IPS-20b (cell line): ENCODE data around the gene KCNMA1.
"Not testable (repeated sequence)": the region's sequence is repeated elsewhere in the genome, so short reads cannot be mapped to it uniquely, and the experiment has no call there.

Experiments
- H3K27ac ChIP-seq: one replicate; pipeline ENCODE4 v1.5.1; 2013; ENCODE audit warnings: low read length
- H3K27me3 ChIP-seq: 2 replicates; pipeline ENCODE4 v1.6.1; 2013; ENCODE audit warnings: mild to moderate bottlenecking, low read length, inconsistent platforms; ENCODE audit not compliant: insufficient read depth
- H3K36me3 ChIP-seq: 2 replicates; pipeline ENCODE4 v1.6.1; 2013; ENCODE audit warnings: low read depth, mild to moderate bottlenecking, inconsistent platforms, low read length, moderate library complexity; ENCODE audit not compliant: insufficient read depth
- H3K4me1 ChIP-seq: 2 replicates; pipeline ENCODE4 v1.6.1; 2013; ENCODE audit warnings: mild to moderate bottlenecking, control low read depth, inconsistent platforms, low read length, moderate library complexity; ENCODE audit not compliant: insufficient read depth
- H3K4me3 ChIP-seq: 2 replicates; pipeline ENCODE4 v1.5.1; 2013; ENCODE audit warnings: mild to moderate bottlenecking, low read length, inconsistent platforms
- H3K9ac ChIP-seq: 2 replicates; pipeline ENCODE4 v1.6.1; 2013; ENCODE audit warnings: low read depth, mild to moderate bottlenecking, inconsistent platforms, low read length, moderate library complexity
- H3K9me3 ChIP-seq: 2 replicates; pipeline ENCODE4 v1.6.1; 2013; ENCODE audit warnings: mild to moderate bottlenecking, low read depth, low read length, inconsistent platforms; ENCODE audit not compliant: insufficient read depth

KCNMA1 gene

DNA sequence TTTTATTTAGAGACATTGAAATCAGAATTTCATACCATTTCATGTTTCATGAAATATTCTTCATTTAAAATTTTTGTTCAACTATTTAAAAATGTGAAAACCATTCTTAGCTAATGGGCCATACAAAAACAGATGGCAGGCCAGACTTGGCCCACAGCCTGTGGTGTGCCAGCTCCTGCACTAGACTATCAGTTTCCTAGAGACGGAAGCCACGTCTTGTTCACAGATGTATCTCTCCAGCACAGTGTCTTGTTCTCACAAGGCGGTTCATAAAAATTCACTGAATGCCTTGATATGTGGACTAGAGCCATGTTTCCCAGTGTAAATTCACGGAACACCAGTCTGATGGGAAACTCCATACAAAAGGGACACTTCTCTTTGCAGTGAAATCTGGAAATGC lies 216.0 kb downstream of the KCNMA1 start:
- Histone ChIP-seq H3K4me1 (no peaks in the 10 kb centered on the region; the same call in 1 of the 2 replicates), H3K36me3 (no peaks in the 10 kb centered on the region), H3K9ac (no peak overlapping the region), H3K9me3 (no peaks in the 10 kb centered on the region), H3K27me3 (no peaks in the 10 kb centered on the region), H3K27ac (no peak overlapping the region), H3K4me3 (no peak overlapping the region)

DNA sequence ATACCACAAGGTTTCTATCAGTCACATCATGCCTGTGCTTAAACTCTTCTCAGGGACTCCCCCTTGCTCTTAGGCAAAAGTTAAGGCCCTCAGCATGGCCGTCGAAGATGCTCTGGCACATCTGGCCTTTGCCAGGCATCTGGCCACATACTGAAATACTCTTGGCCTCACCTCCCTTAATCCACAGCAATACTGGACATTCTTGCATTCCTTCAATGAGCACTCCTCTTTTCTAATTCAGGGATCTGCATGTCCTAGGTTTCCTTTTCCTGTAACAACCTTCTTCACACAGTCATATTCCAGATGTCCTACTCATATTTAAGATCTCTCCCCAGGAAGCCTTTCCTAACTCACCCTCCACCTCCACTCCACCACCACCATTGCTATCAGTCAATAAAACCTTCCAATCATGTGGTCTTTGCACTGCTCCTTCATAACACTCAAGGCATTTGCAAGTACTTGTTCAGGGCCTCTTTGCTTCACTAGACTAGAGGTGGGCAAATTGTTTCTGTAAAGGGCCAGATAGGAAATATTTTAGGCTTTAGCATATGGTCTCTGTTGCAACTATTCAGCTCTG lies 216.6 kb downstream of the KCNMA1 start:
- Histone ChIP-seq H3K27ac (no peak overlapping the region), H3K4me1 (no peaks in the 10 kb centered on the region; the same call in 1 of the 2 replicates), H3K36me3 (no peaks in the 10 kb centered on the region), H3K27me3 (no peaks in the 10 kb centered on the region), H3K9ac (no peak overlapping the region), H3K4me3 (no peak overlapping the region), H3K9me3 (no peaks in the 10 kb centered on the region)

DNA sequence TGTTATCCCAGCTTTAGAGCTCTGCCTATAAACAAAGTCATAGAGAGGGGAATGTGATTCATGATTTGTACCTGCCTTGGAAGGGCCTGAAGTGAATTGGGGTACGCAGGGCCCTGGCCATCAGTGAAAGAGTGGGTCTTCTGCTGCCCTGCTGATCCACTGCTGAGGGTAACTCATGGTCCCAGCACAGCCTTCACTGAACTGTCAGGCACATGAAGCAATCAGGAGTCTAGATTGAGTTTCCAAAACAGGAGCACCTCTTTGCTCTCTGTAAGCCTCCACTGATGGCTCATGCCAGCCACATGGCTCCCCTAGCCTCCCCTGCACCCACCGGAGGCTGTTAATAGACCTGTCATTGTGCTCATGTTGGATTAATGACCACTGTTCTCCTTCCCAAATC lies 217.6 kb downstream of the KCNMA1 start:
- H3K4me1 ChIP-seq: no peaks in the 10 kb centered on the region; the same call in 1 of the 2 replicates
- no peaks in the 10 kb centered on the region for H3K9me3 ChIP-seq
- no peak overlapping the region for H3K27ac ChIP-seq
- no peaks in the 10 kb centered on the region for H3K27me3 ChIP-seq
- H3K9ac ChIP-seq: no peak overlapping the region
- no peak overlapping the region for H3K4me3 ChIP-seq
- H3K36me3 ChIP-seq: no peaks in the 10 kb centered on the region

DNA sequence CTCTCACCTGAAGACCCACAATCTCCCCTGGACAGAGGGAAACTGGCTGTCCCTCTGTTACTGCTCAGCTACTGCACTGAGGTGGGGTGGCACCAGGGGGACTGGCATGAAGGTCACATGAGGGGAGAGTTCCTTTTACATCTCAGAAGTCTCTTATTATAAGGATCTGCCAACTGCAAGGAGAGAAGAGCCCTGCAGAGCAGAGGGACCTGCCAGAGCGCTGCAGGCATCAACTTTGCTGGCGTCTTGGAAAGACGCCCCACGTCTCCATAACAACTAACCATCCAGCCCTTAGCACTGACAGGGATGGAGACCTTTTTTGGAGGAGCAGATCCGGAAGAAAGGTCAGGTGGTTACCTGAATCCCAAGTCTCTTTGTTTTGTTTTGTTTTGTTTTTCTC lies 218.6 kb downstream of the KCNMA1 start:
- no peak overlapping the region for H3K9ac ChIP-seq
- H3K27ac ChIP-seq: no peak overlapping the region
- no peaks in the 10 kb centered on the region; the same call in 1 of the 2 replicates for H3K4me1 ChIP-seq
- H3K4me3 ChIP-seq: no peak overlapping the region
- no peaks in the 10 kb centered on the region for H3K27me3 ChIP-seq
- no peaks in the 10 kb centered on the region for H3K36me3 ChIP-seq
- H3K9me3 ChIP-seq: no peaks in the 10 kb centered on the region

DNA sequence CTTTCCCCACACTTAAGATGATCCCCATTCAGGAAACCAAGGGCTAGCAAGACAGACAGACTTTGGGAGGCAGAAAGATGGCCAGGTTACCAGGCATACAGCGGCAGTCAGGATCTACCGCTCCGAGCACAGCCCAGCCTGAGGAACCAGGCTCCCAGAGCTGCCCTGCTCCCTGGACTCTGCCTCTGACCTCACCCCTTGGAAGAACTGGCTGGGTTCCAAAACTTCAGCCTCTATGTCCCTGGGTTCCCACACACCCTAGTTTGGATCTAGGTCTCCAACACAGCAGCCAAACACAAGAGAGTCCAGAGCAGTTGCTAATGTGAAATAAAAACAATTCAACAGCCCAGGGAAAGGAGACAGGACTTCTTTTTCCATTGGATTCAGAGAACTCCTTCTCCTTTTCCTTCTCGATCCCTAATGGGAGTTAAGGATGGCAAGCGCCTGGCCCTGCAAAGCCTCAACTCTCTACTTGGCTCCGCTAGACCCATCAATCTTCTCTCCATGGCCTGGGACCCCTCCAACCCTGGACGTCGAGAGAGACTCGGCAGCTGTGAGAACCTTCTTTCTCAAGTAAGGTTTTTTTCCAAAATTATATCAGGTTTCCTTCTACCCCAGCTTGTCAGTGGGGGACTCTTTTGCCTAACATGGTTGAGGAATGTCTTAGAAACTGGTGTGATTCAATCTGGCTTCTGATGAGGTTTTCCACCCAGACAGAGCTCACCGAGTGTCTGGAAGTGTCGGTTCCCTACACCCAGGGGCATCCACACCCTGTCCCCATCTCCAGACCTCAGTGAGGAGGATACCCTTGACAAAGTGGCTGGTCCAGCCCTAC lies 219.6 kb downstream of the KCNMA1 start:
- Histone ChIP-seq H3K9me3 (no peaks in the 10 kb centered on the region), H3K4me1 (no peaks in the 10 kb centered on the region; the same call in 1 of the 2 replicates), H3K4me3 (no peak overlapping the region), H3K36me3 (no peaks in the 10 kb centered on the region), H3K9ac (no peak overlapping the region), H3K27me3 (no peaks in the 10 kb centered on the region), H3K27ac (no peak overlapping the region)

DNA sequence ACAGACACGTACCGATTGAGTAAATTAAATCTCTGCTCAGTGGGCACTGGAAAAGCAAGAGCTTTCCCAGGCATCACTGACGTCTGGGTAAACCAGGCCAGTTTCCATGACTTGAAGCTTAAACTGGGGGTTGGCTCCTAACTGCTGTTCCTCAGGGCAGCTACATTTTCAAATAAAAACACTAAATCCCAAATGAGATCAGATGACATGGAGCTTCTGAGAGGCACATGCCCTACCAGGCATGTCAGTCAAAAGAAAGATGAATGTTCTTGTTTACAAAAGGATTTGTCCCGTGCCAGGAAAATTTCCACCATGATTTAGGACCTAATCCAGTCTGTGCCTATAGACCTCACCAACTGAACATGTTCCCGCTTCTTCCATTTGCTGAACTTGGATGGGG lies 220.2 kb downstream of the KCNMA1 start:
- H3K9ac ChIP-seq: no peak overlapping the region
- no peaks in the 10 kb centered on the region for H3K9me3 ChIP-seq
- H3K36me3 ChIP-seq: no peaks in the 10 kb centered on the region
- no peaks in the 10 kb centered on the region; the same call in 1 of the 2 replicates for H3K4me1 ChIP-seq
- no peak overlapping the region for H3K27ac ChIP-seq
- H3K27me3 ChIP-seq: no peaks in the 10 kb centered on the region
- H3K4me3 ChIP-seq: no peak overlapping the region

DNA sequence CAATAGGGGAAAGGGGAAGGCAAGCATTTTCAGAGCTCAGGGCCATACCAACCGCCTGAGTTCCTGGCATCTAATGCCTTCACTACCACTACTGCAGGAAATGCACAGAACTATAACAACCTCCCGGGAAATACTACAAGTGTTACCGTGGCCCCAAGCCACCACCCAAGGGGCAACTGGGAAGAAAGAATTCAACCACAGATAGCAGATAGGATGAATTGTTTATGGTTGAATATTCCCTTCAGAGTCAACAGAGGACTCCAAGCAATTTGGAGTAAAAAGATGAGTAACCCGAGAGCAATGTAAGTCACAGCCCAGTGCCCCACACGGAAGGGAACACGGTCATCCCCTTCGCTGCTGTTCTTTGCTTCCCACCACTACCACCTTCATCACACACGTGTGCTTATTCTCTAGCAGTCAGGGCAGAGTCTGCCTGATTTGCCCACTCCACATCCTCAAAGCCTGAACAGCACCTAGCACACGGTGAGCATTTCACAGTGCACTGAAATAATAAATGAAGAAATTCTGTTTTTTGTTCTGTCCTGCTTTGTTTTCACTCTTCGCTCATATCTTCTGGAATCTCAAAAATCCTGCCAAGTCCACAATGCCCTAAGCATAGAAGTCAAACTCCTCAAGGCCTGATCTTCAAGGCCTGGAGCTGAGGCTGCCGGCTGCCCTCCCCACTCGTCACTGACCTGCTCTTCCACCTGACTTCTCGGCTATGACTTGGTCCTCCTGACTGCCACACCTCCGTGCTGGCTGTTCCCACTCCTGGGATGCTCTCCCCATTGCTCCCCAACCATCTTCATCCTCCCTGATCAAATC lies 221.1 kb downstream of the KCNMA1 start:
- Histone ChIP-seq H3K4me3 (no peak overlapping the region), H3K27ac (no peak overlapping the region), H3K9me3 (no peaks in the 10 kb centered on the region), H3K27me3 (no peaks in the 10 kb centered on the region), H3K36me3 (no peaks in the 10 kb centered on the region), H3K4me1 (no peaks in the 10 kb centered on the region; the same call in 1 of the 2 replicates), H3K9ac (no peak overlapping the region)

DNA sequence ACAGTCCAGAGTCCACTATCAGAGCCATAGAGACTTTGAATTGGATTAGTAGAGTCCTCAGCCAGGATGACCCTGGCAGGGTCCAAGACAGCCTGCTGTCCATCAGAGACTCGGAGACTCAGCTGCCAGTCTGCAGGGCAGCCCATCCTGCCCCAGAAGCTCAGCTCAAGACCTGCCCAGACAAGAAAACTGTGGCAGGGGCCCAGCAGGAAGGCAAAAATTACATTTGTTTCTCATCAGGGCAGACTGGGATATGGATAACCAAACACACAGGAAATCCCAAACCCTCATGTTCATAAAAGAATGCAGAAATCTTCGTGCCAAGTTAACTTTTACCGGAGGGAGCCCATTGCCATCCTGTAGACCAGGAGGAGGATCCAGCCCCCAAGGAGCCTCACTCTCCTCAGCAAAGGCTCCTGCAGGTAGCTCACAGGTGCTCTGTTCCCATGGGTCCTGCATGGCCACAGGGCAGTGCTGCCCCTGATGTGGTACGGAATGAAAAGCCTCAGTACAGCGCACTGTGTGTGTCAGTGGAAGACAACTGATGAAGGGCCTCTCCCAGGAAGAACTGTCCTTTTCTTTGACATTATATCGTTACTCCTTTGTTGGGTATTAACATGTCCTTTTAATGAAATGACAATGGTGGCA lies 222.2 kb downstream of the KCNMA1 start:
- H3K9me3 ChIP-seq: no peaks in the 10 kb centered on the region
- H3K27me3 ChIP-seq: no peaks in the 10 kb centered on the region
- H3K4me1 ChIP-seq: no peaks in the 10 kb centered on the region; the same call in 1 of the 2 replicates
- no peaks in the 10 kb centered on the region for H3K36me3 ChIP-seq
- no peak overlapping the region for H3K4me3 ChIP-seq
- no peak overlapping the region for H3K27ac ChIP-seq
- no peak overlapping the region for H3K9ac ChIP-seq

DNA sequence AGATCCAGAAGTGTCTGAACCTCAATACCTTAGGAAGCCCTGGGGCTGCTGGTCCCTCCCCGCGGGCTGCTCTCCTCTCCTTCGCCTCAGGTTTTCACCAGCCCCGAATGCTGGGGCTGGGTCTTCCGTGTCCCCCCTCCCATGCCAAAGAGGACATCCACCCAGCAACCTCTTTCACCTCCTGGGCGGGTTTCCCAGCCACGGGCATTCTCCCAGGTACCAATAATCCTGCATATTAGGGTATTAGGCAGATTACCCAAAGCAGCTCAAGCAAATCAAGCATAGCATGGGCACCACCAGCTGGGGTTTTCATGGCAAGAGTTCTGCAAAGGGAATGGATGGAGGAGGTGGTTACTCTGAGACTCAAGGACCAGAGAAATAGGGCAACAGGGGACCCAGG lies 224.4 kb downstream of the KCNMA1 start:
- no peaks in the 10 kb centered on the region for H3K27me3 ChIP-seq
- no peak overlapping the region for H3K9ac ChIP-seq
- no peaks in the 10 kb centered on the region for H3K9me3 ChIP-seq
- no peaks in the 10 kb centered on the region; the same call in 1 of the 2 replicates for H3K4me1 ChIP-seq
- no peaks in the 10 kb centered on the region for H3K36me3 ChIP-seq
- no peak overlapping the region for H3K4me3 ChIP-seq
- no peak overlapping the region for H3K27ac ChIP-seq

DNA sequence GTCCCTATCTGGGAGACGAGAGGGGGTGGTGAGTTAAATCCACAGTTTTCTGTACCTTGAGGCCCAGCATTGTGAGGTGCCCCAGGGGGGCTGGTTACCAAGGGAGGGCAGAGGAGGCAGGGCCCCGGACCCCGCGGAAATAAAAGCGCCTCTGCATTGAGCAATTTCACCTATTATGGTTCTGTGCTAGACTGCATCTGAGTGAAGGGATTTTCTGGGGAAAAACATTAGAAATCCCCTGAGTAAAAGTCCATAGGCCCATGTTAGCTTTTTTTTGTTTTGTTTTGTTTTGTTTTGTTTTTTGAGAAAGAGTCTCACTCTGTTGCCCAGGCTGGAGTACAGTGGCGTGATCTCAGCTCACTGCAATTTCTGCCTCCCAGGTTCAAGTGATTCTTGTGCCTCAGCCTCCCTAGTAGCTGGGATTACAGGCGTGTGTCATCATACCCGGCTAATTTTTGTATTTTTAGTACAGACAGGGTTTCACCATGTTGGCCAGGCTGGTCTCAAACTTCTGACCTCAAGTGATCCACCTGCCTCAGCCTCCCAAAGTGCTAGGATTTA lies 225.0 kb downstream of the KCNMA1 start:
- H3K4me3 ChIP-seq, H3K27me3 ChIP-seq, H3K9ac ChIP-seq, H3K9me3 ChIP-seq, H3K4me1 ChIP-seq, H3K36me3 ChIP-seq, H3K27ac ChIP-seq: not testable (repeated sequence)

DNA sequence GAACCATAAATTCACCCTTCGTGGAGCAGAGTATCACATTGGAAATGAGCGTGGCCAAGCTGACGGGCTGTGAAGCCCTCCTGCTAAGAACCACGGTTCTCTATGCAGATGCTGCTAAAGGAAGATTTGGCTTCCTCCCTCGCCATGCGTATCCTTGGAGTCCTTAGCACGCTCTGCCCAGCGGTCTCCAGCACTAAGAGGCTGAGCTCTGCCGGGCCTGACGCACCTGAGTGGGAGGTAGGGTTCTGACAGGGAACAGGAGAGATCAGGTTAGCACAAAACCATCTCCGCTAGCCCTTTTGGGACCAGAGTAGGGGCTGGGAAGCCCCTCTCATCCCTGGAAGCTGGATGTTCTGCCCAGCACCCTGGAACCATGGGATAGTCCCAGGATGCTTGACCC lies 225.8 kb downstream of the KCNMA1 start:
- no peak overlapping the region for H3K4me3 ChIP-seq
- H3K9ac ChIP-seq: no peak overlapping the region
- H3K9me3 ChIP-seq: no peaks in the 10 kb centered on the region
- H3K4me1 ChIP-seq: peaks cover 4% of the 10 kb centered on the region
- H3K36me3 ChIP-seq: no peaks in the 10 kb centered on the region
- H3K27me3 ChIP-seq: no peaks in the 10 kb centered on the region
- no peak overlapping the region for H3K27ac ChIP-seq
